HL-60/S4 treated with retinoic acid at 250 ng/mL for 4 days and 3 days (cell line): ENCODE measurements around the gene EIF3B.
"Not testable (repeated sequence)": the region's sequence is repeated elsewhere in the genome, so short reads cannot be mapped to it uniquely, and the experiment has no call there.

ENCODE experiments used
- in situ Hi-C: fragments of 300-500 bp; cut with MboI; formaldehyde crosslinking; loops from 2 replicates; pipeline ENCODE4 v1.7.0; 2022; ENCODE audit warnings: low sequenced_read_pairs

Gene EIF3B

GRCh38 chr7:2399848-2400587 lies 45.4 kb downstream of the EIF3B start:
- in situ Hi-C loops, result no loop called here

DNA sequence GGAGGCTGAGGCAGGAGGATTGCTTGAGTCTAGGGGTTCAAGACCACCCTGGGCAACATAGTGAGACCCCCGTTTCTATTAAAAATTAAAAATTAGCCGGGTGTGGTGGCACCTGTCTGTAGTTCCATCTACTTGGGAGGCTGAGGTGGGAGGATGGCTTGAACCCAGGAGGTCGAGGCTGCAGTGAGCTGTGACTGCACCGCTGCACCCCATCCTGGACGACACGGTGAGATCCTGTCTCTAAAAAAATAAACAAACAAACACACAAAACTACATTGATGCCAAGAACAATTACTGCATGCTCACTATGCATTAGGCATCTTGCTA lies 48.0 kb downstream of the EIF3B start:
- in situ Hi-C loops, result no loop called here

DNA sequence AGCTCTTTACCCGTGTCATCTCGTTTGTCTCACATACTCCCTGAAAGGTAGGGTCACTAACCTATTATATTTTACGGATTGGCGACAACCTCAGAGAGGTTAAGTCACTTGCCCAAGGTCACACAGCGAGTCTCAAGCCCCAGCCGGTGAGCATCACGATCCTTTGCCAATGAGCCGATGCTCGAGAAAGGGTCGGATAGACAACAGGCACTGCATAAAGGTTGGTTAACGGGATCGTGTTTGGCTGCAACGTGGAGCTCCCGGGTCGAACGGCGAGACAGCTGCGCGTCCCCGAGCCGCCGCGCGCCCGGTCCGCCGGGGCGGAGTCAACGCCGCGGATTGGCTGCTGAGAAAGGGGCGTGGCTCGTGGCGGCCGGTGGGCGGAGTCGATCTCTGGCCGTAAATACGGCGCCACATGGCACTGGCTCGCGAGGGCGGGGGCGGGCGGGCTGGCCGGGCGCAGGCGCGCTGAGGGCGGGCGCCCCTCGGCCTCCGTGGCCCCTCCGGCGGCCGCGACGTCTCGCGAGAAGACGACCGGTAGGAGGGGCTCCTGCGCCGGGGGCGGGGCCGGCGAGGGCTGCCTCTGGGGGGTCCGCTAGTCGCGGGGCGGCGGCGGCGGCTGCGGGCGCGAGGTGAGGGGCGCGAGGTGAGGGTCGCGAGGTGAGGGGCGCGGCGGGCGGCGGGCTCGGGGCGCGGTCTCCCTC lies 48.5 kb downstream of the EIF3B start, which contains the start of gene CHST12:
Gene CHST12, plus strand, starts transcription at position 598 of the 704 bp plus-strand sequence. CDS start 29,029 bp downstream, outside the sequence.
- in situ Hi-C loops, result no loop called here

DNA sequence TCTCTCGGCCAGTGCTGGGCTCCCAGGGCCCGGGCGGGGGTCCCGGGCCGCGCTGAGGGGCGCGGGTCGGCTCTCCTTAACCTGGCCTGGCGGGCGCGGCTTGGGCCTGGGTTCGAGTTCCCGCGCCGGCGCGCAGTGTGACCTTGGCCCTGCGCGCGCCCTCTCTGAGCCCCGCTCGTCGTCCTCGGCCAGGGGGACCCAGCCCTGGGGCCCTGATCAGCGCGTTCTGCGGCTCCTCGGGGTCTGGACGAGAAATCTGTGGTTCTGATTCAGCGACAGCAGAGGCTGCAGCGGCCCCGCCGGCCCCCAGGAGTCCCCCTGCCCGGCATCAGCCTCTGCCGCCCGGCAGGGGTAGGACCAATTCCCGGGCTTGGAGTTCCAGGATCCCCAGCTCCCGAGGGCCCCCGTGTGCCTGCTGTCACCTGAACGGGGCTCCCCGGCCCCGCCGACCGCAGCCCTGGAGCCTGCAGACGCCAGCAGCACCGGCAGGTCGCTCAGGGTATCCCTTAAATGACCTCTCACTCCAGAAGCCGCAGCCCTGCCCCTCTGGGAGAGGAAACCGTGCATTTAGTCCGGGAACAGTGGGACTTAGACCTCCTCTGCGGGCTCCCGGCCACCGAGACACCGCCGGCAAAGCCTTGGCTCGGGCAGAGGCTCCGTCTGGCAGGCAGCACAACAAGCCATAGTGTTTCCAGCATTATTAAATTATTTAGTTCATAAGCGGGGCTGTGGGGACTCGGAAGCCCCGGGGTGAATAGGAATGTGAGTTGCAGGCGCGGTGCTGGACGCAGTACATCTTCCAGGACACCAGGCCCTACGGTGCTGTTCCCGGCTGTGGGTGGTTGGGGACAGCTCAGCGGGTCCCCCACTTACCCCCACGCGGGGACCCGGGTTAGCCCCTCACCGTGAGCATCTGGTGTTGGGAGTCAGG lies 49.4 kb downstream of the EIF3B start:
- in situ Hi-C loops, result no loop called here

- in situ Hi-C loops, result no loop called here
Measured at GRCh38 chr7:2404714-2405119, 50.1 kb downstream of the EIF3B start.

DNA sequence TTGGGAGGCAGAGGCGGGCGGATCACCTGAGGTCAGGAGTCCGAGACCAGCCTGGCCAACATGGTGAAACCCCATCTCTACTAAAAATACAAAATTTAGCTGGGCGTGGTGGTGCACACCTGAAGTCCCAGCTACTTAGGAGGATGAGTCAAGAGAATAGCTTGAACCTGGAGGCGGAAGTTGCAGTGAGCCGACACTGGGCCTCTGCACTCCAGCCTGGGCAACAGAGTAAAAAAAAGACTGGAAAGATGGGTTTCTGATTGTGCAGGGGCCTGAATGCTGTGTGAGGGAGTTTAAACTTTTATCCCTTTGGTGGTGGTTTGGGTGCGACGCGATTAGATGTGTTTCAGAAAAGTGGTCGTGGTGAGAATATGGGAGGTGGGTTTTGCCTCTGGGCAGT lies 50.6 kb downstream of the EIF3B start:
- in situ Hi-C loops, result no loop called here

- in situ Hi-C loops, result no loop called here
Measured at GRCh38 chr7:2405601-2406345, 51.1 kb downstream of the EIF3B start.

DNA sequence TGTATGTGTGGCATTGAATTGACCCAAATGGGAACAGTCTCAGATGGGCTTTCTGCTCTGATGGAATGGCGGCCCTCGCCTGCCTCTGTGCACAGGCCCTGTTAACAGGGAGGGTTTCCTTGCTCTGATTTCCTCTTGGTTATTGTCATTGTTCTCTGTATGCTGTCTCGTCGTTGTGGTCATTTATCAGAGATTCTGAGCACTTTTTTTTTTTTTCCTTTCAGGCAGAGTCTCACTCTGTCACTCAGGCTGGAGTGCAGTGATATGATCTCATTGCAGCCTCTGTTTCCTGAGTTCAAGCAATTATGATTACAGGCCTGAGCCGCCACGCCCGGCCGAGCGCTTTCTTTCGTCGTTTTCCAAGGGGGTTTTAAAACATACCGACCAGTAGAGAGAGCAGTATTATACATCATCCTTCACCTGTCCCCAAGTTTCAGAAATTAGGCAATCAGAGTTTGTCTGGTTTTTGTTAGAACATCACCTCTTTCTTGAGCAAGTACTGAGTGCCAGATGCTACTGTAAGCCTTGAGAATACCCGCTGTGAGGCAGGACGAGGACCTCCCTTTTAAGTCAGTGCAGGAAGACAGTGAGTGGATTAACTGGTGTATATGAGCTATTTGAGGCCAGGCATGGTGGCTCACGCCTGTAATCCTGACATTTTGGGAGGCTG lies 55.3 kb downstream of the EIF3B start:
- in situ Hi-C loops, result no loop called here

DNA sequence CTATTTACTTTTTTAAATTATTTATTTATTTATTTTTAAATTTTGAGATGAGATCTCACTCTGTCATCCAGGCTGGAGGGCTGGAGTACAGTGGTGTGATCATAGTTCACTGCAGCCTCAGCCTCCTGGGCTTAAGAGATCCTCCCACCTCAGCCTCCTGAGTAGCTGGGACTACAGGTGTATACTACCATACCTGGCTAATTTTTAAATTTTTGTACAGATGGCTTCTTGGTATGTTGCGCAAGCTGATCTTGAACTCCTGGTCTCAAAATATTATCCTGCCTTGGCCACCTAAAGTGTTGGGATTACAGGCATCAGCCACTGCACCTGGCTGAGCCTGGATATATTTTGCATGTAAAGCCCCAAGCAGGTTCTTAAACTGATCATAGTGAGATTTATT lies 56.4 kb downstream of the EIF3B start:
- in situ Hi-C loops, result no loop called here

- in situ Hi-C loops, result no loop called here
Measured at GRCh38 chr7:2411815-2412586, 57.4 kb downstream of the EIF3B start.

DNA sequence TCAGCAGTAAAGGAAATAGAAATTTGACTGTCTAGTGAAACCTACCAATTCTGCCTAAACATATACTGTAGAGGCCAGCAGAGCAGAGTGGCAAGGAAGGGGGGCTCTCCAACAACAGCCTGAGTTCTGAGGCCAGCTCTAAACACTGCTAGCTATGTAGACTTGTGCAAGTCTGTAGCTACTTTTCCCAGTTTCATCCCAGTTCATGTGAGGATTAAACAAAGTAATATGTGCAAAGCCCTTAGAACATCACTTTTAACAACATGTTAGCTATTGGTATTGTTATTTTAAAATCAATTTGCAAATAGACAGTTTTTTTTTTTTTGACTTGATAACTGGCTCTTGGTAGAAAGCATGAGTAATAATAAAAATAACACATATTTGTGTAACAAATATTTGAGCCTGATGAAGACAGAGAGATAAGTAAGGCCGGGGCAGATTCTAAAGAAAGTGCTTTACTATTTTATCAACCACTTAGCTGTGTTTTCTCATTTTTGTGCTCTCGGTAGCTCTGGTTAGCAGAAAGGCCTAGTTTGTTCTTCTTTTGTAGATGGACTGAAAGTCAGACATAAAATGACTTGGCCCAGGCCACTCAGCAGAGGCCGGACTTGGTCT lies 58.1 kb downstream of the EIF3B start:
- in situ Hi-C loops, result no loop called here

- in situ Hi-C loops, result no loop called here
Measured at GRCh38 chr7:2416063-2416462, 61.4 kb downstream of the EIF3B start.

GRCh38 chr7:2416650-2417049 lies 62.0 kb downstream of the EIF3B start:
- in situ Hi-C loops, result no loop called here

GRCh38 chr7:2417178-2417577 lies 62.6 kb downstream of the EIF3B start:
- in situ Hi-C loops, result not testable (repeated sequence)

- in situ Hi-C loops, result no loop called here
Measured at GRCh38 chr7:2417981-2418481, 63.4 kb downstream of the EIF3B start.

DNA sequence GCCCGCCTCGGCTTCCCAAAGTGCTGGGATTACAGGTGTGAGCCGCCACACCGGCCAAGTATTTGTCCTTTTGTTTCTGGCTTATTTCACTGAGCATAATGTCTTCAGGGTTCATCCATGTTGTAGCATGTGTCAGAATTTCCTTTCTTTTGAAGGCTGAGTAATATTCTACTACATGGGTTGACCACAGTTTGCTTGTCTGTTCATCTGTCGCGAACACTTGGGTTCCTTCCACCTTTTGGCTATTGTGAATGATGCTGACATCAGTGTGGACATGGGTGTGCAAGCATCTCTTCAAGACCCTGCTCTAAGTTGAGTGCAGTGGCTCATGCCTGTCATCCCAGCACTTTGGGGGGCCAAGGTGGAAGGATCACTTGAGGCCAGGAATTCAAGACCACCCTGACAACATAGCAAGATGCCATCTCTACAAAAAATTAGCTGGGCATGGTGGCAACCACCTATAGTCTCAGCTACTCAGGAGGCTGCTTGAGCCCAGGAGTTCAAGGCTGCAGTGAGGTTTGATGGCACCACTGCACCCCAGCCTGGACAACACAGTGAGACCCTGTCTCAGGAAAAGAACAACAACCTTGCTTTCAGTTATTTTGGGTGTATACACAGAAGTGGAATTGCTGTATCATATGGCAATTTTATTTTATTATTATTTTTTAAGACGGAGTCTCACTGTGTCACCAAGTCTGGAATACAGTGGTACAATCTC lies 65.7 kb downstream of the EIF3B start:
- in situ Hi-C loops, result no loop called here

GRCh38 chr7:2421943-2422310 lies 67.3 kb downstream of the EIF3B start:
- in situ Hi-C loops, result no loop called here

DNA sequence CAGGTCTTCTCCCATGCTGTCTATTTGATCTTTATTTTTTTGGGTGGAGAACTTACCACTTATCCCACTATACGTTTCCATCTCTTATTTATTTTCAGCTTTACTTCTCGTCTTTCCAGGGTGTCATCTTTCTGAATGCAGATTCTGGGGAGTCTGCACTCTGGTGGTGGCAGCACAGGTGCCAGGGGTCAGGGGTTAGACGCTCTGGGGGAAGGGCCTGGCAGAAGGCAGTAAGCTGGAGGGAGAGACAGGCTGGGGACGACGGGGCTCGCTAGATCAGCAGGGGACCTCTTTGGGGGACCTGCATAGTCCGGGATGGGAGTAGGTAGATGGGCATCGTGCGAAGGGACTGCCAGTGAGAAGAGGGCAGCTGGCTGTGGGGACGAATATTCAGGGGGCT lies 71.1 kb downstream of the EIF3B start:
- in situ Hi-C loops, result no loop called here
